Sigmoid colon (tissue), 7 donors: ENCODE measurements around the gene CD58. TPM values are rescaled to one million over a fixed set of nuclear protein-coding genes. Genes with fewer than 3 reads are reported as not detected.
A peak's percentile ranks its signal among the peaks of the same experiment; 100 is the strongest.

Experiments used
- DNase-seq: peaks from one replicate; pipeline ENCODE4 v3.0.0-alpha.2; 2019
- H3K27ac ChIP-seq, 4 donors: fragments of 200-600 bp; sonication (generic); one replicate each; pipeline ENCODE4 v1.5.1; 2016 to 2019; ENCODE audit warnings: mild to moderate bottlenecking in 1 of 4
- H3K27me3 ChIP-seq, 3 donors: fragments of 200-600 bp; sonication (generic); one replicate each; pipeline ENCODE4 v1.5.1; 2019; ENCODE audit warnings: mild to moderate bottlenecking in 1 of 3
- H3K36me3 ChIP-seq, 4 donors: fragments of 200-600 bp; sonication (generic); one replicate each; pipeline ENCODE4 v1.5.1; 2016 to 2019
- H3K4me1 ChIP-seq, 4 donors: fragments of 200-600 bp; sonication (generic); one replicate each; pipeline ENCODE4 v1.5.1; 2017 to 2019
- H3K4me3 ChIP-seq, 4 donors: fragments of 200-600 bp; sonication (generic); one replicate each; pipeline ENCODE4 v1.5.1; 2017 to 2019; ENCODE audit warnings: mild to moderate bottlenecking in 2 of 4, moderate library complexity in 1 of 4
- H3K9me3 ChIP-seq, 4 donors: fragments of 200-600 bp in 3 of 4; sonication (generic) in 3 of 4; one replicate each; pipeline versions ENCODE4 v1.5.1 to v1.6.1; 2013 to 2019
- EP300 ChIP-seq, 4 donors: sonication (generic); formaldehyde crosslinking; IDR thresholded peaks; one replicate each; pipeline ENCODE4 v1.6.1; 2017; ENCODE audit warnings: antibody characterized with exemption in 4 of 4
- POLR2A ChIP-seq, 2 donors: fragments of 450-650 bp; IDR thresholded peaks; one replicate each; pipeline ENCODE4 v1.6.1; 2016; ENCODE audit warnings: antibody characterized with exemption in 2 of 2, mild to moderate bottlenecking in 2 of 2, moderate library complexity in 2 of 2
- POLR2AphosphoS5 ChIP-seq, 4 donors: sonication (generic); formaldehyde crosslinking; IDR thresholded peaks; one replicate each; pipeline ENCODE4 v1.6.1; 2017; ENCODE audit warnings: antibody characterized with exemption in 4 of 4
- WGBS, 2 donors: extraction: QIAGEN DNeasy Blood & Tissue Kit; methylation state at CpG; one replicate each; pipeline ENCODE4 v1.1.7; 2013; 5-methylcytosine and 5-hydroxymethylcytosine counted together
- intact Hi-C: fragments of 100-400 bp; cut with DNase I; formaldehyde crosslinking; loops from one replicate; pipeline ENCODE4 v1.15.1; 2023
- polyA plus RNA-seq, 3 donors: library from polyadenylated mRNA; stranded (reverse); fragments of 200-250 nt; gene quantifications; one replicate each; pipeline ENCODE4 v1.2.3, GENCODE V29; 2013
- total RNA-seq, 4 donors: library from RNA; depleted of rRNA; stranded (reverse); fragments of >200 nt; gene quantifications; one replicate each; pipeline ENCODE4 v1.1.0, GENCODE V29; 2016
- TF ChIP-seq, protein P1 (sequence below), 4 experiments: fragments of 450-650 bp in 3 of 4; fragments of 200-600 bp in 1 of 4; IDR thresholded peaks; one replicate each; pipeline ENCODE4 v1.5.1; 2016 to 2019; ENCODE audit warnings: antibody characterized with exemption in 4 of 4, mild to moderate bottlenecking in 3 of 4, moderate library complexity in 2 of 4
- donor health status: healthy with polysubstance abuse.
- donor health status: Bipolar disorder and iron deficiency.
- donor health status: healthy.

CD58 gene
- total and polyA plus RNA-seq, 7 donors = 8.4 to 36.6 (median 19.6) TPM

DNA sequence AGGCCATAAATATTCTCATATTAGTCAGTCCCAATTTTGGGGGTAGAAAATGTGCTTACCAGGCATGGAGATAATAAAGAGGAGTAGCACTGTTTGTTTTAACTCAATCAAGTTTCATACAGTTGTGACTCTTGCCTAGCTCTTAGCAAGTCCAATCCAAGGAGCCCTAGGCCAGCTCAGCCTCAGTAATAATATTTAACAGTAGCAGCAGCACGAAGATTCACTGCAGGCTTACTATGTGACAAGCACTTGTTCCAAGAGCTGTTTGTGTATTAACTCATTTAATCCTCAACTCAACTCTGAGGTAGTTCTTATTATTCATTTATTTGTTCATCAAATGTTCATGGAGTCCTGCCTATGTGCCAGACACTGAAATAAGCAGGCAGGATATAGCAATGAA, 12.3 kb downstream of the CD58 start:
- H3K4me1 ChIP-seq = peaks cover 0 to 16% (median 12%) of the 10 kb centered on the region in 4 donors

GRCh38 chr1:116558140-116558549, 12.7 kb downstream of the CD58 start:
- no peak for DNase-seq
- TF ChIP-seq EP300 (IDR thresholded peaks at IDR 0.05) (no peak), POLR2AphosphoS5 (IDR thresholded peaks at IDR 0.05) (no peak), POLR2A (IDR thresholded peaks at IDR 0.05) (no peak)
- TF ChIP-seq, protein P1, sequence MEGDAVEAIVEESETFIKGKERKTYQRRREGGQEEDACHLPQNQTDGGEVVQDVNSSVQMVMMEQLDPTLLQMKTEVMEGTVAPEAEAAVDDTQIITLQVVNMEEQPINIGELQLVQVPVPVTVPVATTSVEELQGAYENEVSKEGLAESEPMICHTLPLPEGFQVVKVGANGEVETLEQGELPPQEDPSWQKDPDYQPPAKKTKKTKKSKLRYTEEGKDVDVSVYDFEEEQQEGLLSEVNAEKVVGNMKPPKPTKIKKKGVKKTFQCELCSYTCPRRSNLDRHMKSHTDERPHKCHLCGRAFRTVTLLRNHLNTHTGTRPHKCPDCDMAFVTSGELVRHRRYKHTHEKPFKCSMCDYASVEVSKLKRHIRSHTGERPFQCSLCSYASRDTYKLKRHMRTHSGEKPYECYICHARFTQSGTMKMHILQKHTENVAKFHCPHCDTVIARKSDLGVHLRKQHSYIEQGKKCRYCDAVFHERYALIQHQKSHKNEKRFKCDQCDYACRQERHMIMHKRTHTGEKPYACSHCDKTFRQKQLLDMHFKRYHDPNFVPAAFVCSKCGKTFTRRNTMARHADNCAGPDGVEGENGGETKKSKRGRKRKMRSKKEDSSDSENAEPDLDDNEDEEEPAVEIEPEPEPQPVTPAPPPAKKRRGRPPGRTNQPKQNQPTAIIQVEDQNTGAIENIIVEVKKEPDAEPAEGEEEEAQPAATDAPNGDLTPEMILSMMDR (IDR thresholded peaks at IDR 0.05) = no peak
- WGBS, 2 donors = 73 to 93% methylated on average over 4 of the region's 4 CpGs
- no peaks in the 10 kb centered on the region for H3K36me3 ChIP-seq
- peaks cover 0 to 16% (median 12%) of the 10 kb centered on the region in 4 donors for H3K4me1 ChIP-seq
- no peak overlapping the region for H3K4me3 ChIP-seq
- no peak overlapping the region for H3K27ac ChIP-seq
- intact Hi-C loops = no loop called here
- H3K9me3 ChIP-seq = no peaks in the 10 kb centered on the region
- no peaks in the 10 kb centered on the region for H3K27me3 ChIP-seq

More for the DNA sequence above, 12.3 kb downstream of the CD58 start:
- Histone ChIP-seq H3K27ac (no peak overlapping the region), H3K9me3 (no peaks in the 10 kb centered on the region), H3K4me3 (no peak overlapping the region), H3K36me3 (no peaks in the 10 kb centered on the region), H3K27me3 (no peaks in the 10 kb centered on the region)
- intact Hi-C loops = no loop called here
- TF ChIP-seq EP300 (IDR thresholded peaks at IDR 0.05) (no peak), POLR2A (IDR thresholded peaks at IDR 0.05) (no peak), POLR2AphosphoS5 (IDR thresholded peaks at IDR 0.05) (no peak)
- TF ChIP-seq, protein P1 (IDR thresholded peaks at IDR 0.05) = no peak
- 88 to 90% methylated on average over 1 of the region's 1 CpG for WGBS, 2 donors
- no peak for DNase-seq

DNA sequence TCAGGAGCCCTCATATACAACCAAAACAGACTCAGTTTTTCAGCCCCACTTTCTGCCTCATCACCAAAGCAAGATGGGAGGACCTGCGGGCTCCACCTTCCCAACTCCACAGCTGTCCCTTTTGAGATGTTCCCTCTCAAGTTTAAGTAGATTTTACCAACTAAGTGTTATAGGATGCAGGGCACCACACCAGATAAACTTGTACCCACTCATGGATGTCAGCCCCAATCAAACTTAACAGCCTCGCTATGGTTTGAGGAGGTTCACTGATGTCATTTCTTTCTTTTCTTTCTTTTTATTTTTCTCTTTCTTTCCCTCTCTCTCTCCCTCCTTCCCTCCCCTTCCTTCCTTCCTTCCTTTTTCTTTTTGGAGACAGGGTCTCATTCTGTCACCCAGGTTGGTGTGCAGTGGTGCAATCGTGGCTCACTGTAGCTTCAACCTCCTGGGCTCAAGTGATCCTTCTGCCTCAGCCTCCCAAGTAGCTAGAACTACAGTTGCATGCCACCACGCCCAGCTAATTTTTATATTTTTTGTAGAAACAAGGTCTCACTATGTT, 13.4 kb downstream of the CD58 start:
- intact Hi-C loops = no loop called here
- TF ChIP-seq POLR2A (IDR thresholded peaks at IDR 0.05) = no peak
- TF ChIP-seq POLR2AphosphoS5 (IDR thresholded peaks at IDR 0.05) = no peak
- TF ChIP-seq, protein P1 (IDR thresholded peaks at IDR 0.05) = no peak
- no peak for TF ChIP-seq EP300 (IDR thresholded peaks at IDR 0.05)
- no peak overlapping the region for H3K27ac ChIP-seq
- 90 to 95% methylated on average over 4 of the region's 4 CpGs for WGBS, 2 donors
- no peaks in the 10 kb centered on the region for H3K36me3 ChIP-seq
- H3K4me1 ChIP-seq = peaks cover 0 to 16% (median 12%) of the 10 kb centered on the region in 4 donors
- H3K27me3 ChIP-seq = no peaks in the 10 kb centered on the region
- no peak overlapping the region for H3K4me3 ChIP-seq
- no peaks in the 10 kb centered on the region for H3K9me3 ChIP-seq
- no peak for DNase-seq

- WGBS, 2 donors = 10 to 43% methylated on average over 6 of the region's 6 CpGs
- intact Hi-C loops = no loop called here
- H3K27ac ChIP-seq = peak overlapping the region in 1 of 4 donors; percentile 9
These were observed 14.4 kb downstream of the CD58 start for GRCh38 chr1:116556289-116557006.

GRCh38 chr1:116554924-116555323, 15.9 kb downstream of the CD58 start:
- H3K27ac ChIP-seq = no peak overlapping the region
- 93 to 95% methylated on average over 2 of the region's 2 CpGs for WGBS, 2 donors
- DNase-seq = no peak
- TF ChIP-seq EP300 (IDR thresholded peaks at IDR 0.05) = no peak
- TF ChIP-seq, protein P1 (IDR thresholded peaks at IDR 0.05) = no peak
- TF ChIP-seq POLR2AphosphoS5 (IDR thresholded peaks at IDR 0.05) = no peak
- no peak for TF ChIP-seq POLR2A (IDR thresholded peaks at IDR 0.05)
- H3K4me3 ChIP-seq = no peak overlapping the region
- intact Hi-C loops = no loop called here
- no peaks in the 10 kb centered on the region for H3K9me3 ChIP-seq
- no peaks in the 10 kb centered on the region for H3K36me3 ChIP-seq
- H3K4me1 ChIP-seq = peaks cover 0 to 16% (median 12%) of the 10 kb centered on the region in 4 donors
- H3K27me3 ChIP-seq = no peaks in the 10 kb centered on the region

More at GRCh38 chr1:116556289-116557006, 14.4 kb downstream of the CD58 start:
- peak; percentile 77 for DNase-seq
- no peaks in the 10 kb centered on the region for H3K36me3 ChIP-seq
- no peak overlapping the region for H3K4me3 ChIP-seq
- no peaks in the 10 kb centered on the region for H3K27me3 ChIP-seq
- TF ChIP-seq POLR2AphosphoS5 (IDR thresholded peaks at IDR 0.05) = peak in 2 of 4 donors; percentile 9 to 26
- TF ChIP-seq EP300 (IDR thresholded peaks at IDR 0.05) = no peak
- H3K9me3 ChIP-seq = no peaks in the 10 kb centered on the region
- H3K4me1 ChIP-seq = peaks cover 0 to 16% (median 12%) of the 10 kb centered on the region in 4 donors
